Measurements from ENCODE around the gene SBK2. TPM values are rescaled to one million over a fixed set of nuclear protein-coding genes. Genes with fewer than 3 reads are reported as not detected.

SBK2 gene
- total RNA-seq, 8 experiments from 2014 or later, result 0.18 TPM; not detected in 7

DNA sequence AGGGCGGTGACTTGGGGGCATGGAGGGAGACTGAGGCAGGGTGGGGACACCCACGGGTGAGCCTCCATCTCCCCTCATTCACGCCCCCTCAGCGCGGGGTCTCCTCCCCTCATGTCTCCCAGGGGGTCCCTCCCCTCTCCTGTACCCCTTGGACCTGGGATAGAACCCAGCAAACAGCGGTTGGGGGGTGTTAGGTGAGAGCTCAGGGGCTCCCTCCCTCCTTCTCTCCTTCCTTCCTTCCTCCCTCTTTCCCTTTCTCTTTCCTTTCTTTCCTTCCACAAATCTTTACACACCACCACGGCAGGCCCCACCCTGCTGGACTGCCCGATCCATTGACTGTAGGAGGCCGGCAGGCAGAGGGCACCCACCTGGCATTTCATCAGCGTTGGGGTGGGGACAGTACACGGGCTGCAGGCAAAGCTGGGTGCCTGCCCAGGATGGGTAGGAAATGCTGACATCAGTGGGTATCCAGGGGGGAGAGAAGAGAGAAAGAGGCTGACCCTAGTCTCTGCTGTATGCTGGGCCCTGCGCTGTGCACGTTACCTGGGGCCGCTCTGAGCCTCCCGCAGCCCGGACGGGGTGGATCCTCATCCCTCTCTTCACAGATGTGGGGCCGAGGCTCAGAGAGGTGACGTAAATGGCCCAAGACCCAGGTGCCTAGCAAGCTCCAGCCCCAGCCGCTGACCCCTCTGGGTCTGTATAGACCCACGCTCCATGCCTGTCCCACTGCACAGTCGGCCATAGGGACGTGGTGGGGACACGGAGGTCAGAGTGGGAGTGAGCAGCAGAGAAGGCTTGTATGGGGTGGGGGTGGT, 45.2 kb downstream of the SBK2 start:
- in situ Hi-C loops (cut with MboI; ENCODE audit: low pct_unique_long_range_greater_than_20kb in 2 of 9, low sequenced_read_pairs in 9 of 9, unreplicated experiment in 9 of 9), result loop anchor here in 1 of 9 experiments (25.0 kb wide), 1 partner anchor 354 kb away; the partner anchor contains the start of gene TNNT1
- Histone ChIP-seq H3K4me1 (replicated peaks in 1 of 2) (peaks cover 30 to 36% of the 10 kb centered on the region in 2 donors), H3K27ac (no peak overlapping the region), H3K4me3 (no peak overlapping the region)
- no peak for ATAC-seq (replicated peaks in 6 of 8)
- WGBS, 10 experiments, result 69 to 72% methylated on average over 6 to 10 of the region's 24 CpGs; no CpG with 5 or more reads in 8 of the 10 experiments

DNA sequence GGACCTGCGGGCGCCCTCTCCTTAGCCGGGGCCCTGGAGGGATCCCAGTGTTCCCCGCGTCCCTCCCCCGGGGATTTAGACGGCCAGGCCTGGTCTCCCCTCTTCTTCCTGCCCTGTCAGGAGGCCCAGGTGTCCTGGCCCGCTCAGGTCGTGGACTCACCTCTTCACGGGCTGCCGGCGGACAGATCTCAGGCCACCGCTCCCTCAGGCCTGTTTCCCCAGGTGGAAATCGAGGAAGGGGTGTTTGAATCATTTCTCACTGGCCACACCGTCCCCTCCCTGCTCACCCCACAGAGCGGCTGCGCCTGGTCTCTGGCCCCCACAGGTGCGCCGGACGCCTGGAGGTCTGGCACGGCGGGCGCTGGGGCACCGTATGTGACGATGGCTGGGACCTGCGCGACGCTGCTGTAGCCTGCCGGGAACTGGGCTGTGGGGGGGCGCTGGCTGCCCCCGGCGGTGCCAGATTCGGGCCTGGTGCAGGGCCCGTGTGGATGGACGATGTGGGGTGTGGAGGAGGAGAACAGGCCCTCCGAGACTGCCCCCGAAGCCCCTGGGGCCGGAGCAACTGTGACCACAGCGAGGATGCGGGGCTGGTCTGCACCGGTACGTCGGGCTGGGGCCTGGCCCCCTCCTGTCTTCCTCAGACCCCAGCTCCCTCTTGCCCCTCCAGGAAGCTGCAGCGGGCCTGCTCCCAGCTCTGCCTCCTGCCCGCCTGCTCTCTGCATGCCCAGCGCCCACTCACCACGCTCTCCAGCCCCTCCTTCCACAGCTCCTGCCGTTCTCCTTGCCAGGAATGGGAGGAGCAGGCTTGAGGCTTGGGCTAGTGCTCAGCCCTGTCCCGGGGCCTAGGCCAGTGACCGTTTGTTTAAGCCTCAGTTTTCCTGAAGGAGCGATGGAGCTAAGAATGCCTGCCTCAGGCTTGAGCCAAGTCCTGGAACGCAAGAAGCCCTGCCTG, 46.2 kb downstream of the SBK2 start:
- peak in 3 of 8 experiments; percentile 2 to 45 (median 9) for ATAC-seq (replicated peaks in 6 of 8)
- Histone ChIP-seq H3K27ac (no peak overlapping the region), H3K4me3 (no peak overlapping the region), H3K4me1 (replicated peaks in 1 of 2) (peaks cover 33 to 46% of the 10 kb centered on the region in 2 donors)
- 40 to 91% (median 72%) methylated on average over 1 to 30 of the region's 52 CpGs; no CpG with 5 or more reads in 6 of the 10 experiments for WGBS, 10 experiments
- in situ Hi-C loops (cut with MboI; ENCODE audit: low pct_unique_long_range_greater_than_20kb in 2 of 9, low sequenced_read_pairs in 9 of 9, unreplicated experiment in 9 of 9), result loop anchor here in 1 of 9 experiments (25.0 kb wide), 1 partner anchor 353 kb away; the partner anchor contains the start of gene TNNT1

DNA sequence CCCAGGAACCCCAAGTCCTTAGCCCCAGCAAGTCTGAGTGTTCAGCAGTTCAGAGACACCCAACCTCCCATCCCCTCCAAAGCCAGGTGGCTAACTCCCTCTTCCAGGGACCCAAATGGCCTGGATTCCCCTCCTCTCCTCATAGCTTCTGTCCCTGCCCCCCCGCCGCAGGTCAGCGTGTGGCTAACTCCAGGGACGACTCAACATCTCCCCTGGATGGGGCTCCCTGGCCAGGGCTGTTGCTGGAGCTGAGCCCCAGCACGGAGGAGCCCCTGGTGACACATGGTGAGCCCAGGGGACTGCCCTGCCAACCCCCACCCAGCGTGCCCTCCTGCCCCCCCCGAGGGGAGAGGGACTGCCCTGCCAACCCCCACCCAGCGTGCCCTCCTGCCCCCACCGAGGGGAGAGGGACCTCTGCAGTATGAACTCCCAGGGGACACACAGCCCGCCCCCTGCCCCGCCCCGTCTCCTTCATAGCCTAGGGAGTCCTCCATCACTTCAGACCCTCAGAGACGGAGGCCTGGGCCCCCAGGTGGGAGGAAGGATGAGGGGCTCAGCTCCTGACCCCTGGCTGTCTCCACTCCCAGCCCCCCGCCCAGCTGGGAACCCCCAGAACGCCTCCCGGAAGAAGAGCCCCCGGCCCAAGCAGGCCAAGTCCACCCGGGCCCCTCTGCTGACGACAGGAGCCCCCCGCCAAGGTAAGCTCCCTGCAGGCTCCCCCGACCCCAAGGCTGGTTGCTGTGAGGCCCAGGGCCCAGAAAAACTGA, 47.0 kb downstream of the SBK2 start:
- H3K27ac ChIP-seq, result no peak overlapping the region
- in situ Hi-C loops (cut with MboI; ENCODE audit: low pct_unique_long_range_greater_than_20kb in 2 of 9, low sequenced_read_pairs in 9 of 9, unreplicated experiment in 9 of 9), result loop anchor here in 1 of 9 experiments (25.0 kb wide), 1 partner anchor 353 kb away; the partner anchor contains the start of gene TNNT1
- ATAC-seq (replicated peaks in 6 of 8), result peak in 1 of 8 experiments; percentile 9
- H3K4me1 ChIP-seq (replicated peaks in 1 of 2), result peaks cover 35 to 48% of the 10 kb centered on the region in 2 donors
- no peak overlapping the region for H3K4me3 ChIP-seq
- no CpG with 5 or more reads among the region's 21 CpGs for WGBS, 10 experiments

DNA sequence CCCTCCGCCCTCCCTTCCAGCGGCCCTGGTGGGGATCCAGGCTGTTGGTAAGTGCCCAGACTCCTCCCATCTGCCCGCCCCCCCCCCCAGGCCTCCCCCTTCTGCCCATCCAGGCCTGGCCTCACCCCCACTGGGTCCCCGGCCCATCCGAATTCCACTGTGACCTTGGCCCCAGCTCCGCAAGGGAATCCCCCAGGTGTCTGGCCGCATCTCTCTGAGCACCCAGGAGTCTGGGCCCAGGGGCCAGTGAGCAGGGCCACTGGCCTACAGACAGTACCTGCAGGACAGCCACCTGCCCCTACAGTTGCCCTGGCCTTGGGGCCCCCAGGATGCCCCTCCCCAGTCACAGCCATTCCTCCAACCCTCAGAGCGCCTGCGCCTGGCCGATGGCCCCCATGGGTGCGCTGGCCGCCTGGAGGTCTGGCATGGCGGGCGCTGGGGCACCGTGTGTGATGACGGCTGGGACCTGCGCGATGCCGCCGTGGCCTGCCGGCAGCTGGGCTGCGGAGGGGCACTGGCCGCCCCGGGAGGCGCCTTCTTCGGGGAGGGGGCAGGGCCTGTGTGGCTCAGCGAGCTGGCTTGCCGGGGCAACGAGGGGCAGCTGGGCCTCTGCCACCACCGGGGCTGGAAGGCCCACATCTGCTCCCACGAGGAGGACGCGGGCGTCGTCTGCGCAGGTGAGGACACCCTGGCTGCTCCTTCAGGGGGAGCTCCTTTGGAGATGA, 47.8 kb downstream of the SBK2 start:
- in situ Hi-C loops (cut with MboI; ENCODE audit: low pct_unique_long_range_greater_than_20kb in 2 of 9, low sequenced_read_pairs in 9 of 9, unreplicated experiment in 9 of 9), result loop anchor here in 1 of 9 experiments (25.0 kb wide), 1 partner anchor 352 kb away; the partner anchor contains the start of gene TNNT1
- ATAC-seq (replicated peaks in 6 of 8), result no peak
- no peak overlapping the region for H3K27ac ChIP-seq
- peaks cover 40 to 53% of the 10 kb centered on the region in 2 donors for H3K4me1 ChIP-seq (replicated peaks in 1 of 2)
- 20 to 100% (median 80%) methylated on average over 1 to 2 of the region's 36 CpGs; no CpG with 5 or more reads in 6 of the 10 experiments for whole genome bisulfite sequencing, 10 experiments
- no peak overlapping the region for H3K4me3 ChIP-seq

DNA sequence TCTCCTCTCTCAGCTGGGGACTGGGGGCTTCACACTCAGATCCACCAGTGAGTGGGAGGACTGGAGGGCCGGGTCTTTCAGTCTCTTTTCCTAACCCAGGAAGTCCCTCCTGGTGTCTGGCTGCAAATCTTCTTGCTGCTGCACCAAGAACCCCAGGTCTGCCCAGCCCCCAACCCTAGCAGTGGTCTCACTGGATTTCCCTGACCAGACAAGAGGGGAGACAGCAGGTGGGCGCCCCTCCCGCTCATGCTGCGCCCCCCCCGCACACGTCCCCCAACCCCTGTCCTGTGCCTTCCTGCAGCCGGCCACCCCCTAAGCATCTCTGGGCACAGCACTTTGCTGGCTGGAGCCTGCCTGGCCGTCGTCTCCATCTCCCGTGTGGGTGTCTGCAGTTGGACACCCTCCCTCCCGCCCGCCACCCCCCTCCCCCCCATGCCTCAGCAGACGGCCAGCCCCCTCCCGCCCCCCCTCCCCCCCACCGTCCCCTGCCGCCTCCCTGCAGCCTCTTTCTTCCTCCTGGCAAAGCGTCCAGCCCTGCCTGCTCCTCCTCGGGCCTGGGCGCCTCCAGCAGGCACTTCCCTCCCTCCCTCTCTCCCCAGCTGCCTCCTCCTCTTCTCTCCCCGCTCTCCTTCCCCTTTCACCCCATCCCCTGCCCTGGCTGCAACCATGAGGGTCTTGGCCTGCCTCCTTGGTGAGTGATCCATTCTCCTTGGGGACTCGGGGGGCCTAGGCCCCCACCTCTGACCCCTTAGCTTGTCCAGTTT, 48.8 kb downstream of the SBK2 start, which contains the start of gene SSC5D:
SSC5D (plus strand) TSS at position 513 of the 764 bp plus-strand sequence; CDS start at position 667, 154 bp downstream.
- ATAC-seq (replicated peaks in 6 of 8), result peak in 5 of 8 experiments; percentile 1 to 28 (median 15)
- Histone ChIP-seq H3K4me3 (peak within 1 kb of the TSS in 3 of 5 donors; percentile 17 to 86 (median 77)), H3K27ac (peak within 1 kb of the TSS; percentile 59 to 80), H3K4me1 (replicated peaks in 1 of 2) (peaks cover 46 to 62% of the 10 kb centered on the region in 2 donors)
- in situ Hi-C loops (cut with MboI; ENCODE audit: low pct_unique_long_range_greater_than_20kb in 2 of 9, low sequenced_read_pairs in 9 of 9, unreplicated experiment in 9 of 9), result loop anchor here in 1 of 9 experiments (25.0 kb wide), 1 partner anchor 351 kb away; the partner anchor contains the start of gene TNNT1
- 0% methylated on average over 1 of the region's 21 CpGs; no CpG with 5 or more reads in 9 of the 10 experiments for WGBS, 10 experiments

DNA sequence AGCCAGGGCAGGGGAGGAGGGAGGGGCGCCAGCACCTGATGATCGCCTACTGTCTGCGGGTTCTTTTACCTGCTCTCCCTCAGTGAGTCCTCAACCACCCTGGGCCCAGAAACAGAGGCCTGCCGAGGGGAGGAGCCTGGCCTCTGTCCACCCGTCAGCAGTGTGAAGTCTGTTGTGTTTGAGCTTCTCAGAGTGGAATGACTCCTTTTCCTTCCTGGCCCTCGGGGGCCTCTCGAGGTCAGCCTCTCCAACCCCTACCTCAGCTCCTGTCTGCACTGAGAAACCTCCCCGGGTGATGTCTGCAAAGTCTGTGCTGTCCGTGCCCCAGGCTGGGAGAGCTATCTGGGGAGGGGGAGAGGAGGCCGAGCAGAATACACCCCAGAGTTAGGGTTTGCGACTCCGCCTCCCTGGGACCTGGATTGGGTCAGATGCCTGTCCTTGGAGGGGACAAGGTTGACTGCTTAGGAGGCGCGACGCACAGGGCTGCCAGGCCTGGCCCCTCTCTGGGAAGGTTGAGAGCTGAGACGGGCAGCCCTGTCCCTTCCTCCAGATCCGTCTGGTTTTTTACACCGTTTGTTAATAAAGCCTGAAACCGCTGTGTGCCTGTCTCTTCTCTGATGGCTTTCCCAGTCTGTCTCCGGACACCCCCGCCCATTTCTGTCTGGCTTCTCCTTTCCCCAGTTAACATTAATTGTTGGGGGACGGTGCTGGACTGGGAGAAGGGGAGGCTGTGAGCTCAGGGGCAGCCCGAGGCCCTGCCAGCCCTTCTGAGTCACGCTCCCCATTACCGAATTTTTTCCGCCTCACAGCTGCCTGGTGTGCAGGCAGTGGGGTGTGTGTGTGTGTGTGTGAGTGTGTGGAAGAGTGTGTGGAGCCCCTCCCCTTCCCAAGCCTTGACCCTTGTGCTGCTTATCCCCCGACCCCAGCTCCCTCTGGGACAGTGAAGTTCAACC, 49.7 kb downstream of the SBK2 start:
- Histone ChIP-seq H3K4me3 (peak overlapping the region; percentile 17 to 91 (median 77)), H3K27ac (peak overlapping the region; percentile 59 to 80), H3K4me1 (replicated peaks in 1 of 2) (peaks cover 46 to 62% of the 10 kb centered on the region in 2 donors)
- in situ Hi-C loops (cut with MboI; ENCODE audit: low pct_unique_long_range_greater_than_20kb in 2 of 9, low sequenced_read_pairs in 9 of 9, unreplicated experiment in 9 of 9), result loop anchor here in 1 of 9 experiments (25.0 kb wide), 1 partner anchor 350 kb away; the partner anchor contains the start of gene TNNT1
- 4 to 60% (median 16%) methylated on average over 1 to 5 of the region's 27 CpGs; no CpG with 5 or more reads in 4 of the 10 experiments for WGBS, 10 experiments
- ATAC-seq (replicated peaks in 6 of 8), result peak in 7 of 8 experiments; percentile 6 to 59 (median 57)

DNA sequence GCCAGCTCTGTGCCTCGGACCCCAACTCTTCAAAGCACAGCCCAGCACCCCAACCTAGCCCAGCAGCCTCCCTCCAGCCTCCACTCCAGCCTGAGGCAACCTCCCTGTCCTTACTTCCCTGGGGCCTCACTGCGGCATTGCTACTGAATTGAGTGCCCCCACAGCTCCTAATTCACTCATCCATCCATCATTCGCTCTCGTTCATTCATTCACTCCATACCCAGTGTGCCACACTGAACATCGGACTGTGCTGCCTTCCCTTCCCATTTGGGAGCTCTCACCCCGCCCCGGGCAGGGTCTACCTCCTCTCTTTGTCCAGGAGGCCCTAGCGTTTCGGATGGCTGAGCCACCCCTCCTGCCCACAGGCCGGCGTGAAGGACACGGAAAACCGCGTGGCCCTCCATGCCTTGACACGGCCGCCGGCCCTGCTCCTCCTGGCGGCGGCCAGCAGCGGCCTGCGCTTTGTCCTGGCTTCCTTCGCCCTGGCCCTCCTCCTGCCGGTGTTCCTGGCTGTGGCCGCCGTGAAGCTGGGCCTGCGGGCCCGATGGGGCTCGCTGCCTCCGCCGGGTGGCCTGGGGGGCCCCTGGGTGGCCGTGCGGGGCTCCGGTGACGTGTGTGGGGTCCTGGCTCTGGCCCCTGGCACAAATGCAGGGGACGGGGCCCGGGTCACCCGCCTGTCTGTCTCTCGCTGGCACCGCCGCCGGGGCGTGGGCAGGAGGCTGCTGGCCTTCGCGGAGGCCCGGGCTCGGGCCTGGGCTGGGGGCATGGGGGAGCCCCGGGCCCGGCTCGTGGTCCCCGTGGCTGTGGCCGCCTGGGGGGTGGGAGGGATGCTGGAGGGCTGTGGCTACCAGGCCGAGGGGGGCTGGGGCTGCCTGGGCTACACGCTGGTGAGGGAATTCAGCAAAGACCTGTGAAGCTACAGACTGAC, 50.6 kb downstream of the SBK2 start:
- 20 to 100% (median 50%) methylated on average over 1 to 14 of the region's 53 CpGs; no CpG with 5 or more reads in 3 of the 10 experiments for WGBS, 10 experiments
- Histone ChIP-seq H3K4me1 (replicated peaks in 1 of 2) (peaks cover 46 to 62% of the 10 kb centered on the region in 2 donors), H3K27ac (peak overlapping the region; percentile 59 to 80), H3K4me3 (peak overlapping the region; percentile 17 to 91 (median 77))
- in situ Hi-C loops (cut with MboI; ENCODE audit: low pct_unique_long_range_greater_than_20kb in 2 of 9, low sequenced_read_pairs in 9 of 9, unreplicated experiment in 9 of 9), result loop anchor here in 1 of 9 experiments (25.0 kb wide), 1 partner anchor 349 kb away; the partner anchor contains the start of gene TNNT1
- peak in 2 of 8 experiments; percentile 3 to 16 for ATAC-seq (replicated peaks in 6 of 8)

DNA sequence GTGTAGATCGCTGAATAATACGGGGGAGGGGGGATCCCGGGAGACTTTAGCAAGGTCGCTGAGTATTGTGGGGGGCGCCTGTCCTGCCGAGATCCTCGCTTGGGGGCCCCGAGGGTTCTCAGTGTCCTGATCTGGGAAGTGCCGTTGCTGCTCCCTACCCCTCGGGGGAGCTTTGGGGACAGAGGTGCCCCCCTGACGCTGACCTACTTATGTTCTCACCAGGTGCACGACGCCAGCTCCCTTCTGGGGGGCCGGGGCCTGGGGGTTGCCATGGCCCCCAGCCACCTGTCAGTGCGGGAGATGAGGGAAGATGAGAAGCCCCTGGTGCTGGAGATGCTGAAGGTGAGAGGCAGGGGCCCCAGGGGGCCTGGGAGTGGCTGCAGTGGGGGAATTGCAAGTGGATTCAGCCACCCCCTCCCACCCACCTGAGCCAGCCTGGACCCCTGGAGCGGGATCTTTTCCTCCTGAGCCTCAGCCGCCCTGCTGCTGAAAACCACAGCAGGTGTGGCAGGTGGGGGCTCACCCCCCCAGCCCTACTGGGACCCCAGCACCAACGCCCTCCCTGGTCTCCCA, 51.4 kb downstream of the SBK2 start:
- peak in 1 of 8 experiments; percentile 1 for ATAC-seq (replicated peaks in 6 of 8)
- 0 to 80% methylated on average over 1 of the region's 18 CpGs; no CpG with 5 or more reads in 8 of the 10 experiments for WGBS, 10 experiments
- H3K27ac ChIP-seq, result peak overlapping the region; percentile 86 to 91
- H3K4me1 ChIP-seq (replicated peaks in 1 of 2), result peaks cover 46 to 58% of the 10 kb centered on the region in 2 donors
- peak overlapping the region; percentile 74 to 91 (median 77) for H3K4me3 ChIP-seq
- in situ Hi-C loops (cut with MboI; ENCODE audit: low pct_unique_long_range_greater_than_20kb in 2 of 9, low sequenced_read_pairs in 9 of 9, unreplicated experiment in 9 of 9), result loop anchor here in 1 of 9 experiments (25.0 kb wide), 1 partner anchor 348 kb away; the partner anchor contains the start of gene TNNT1
